Measurements from ENCODE around the gene BACH2.

BACH2 gene

GRCh38 chr6:90078513-90079289, 217.9 kb downstream of the BACH2 start:
- Histone ChIP-seq H3K27me3 (ENCODE audit: insufficient read depth, poor library complexity, severe bottlenecking) (peaks cover 2% of the 10 kb centered on the region), H3K4me3 (replicated peaks; ENCODE audit: insufficient read depth, low read length) (no peak overlapping the region), H3K27ac (replicated peaks) (no peak overlapping the region)
- DNase-seq (ENCODE audit: low read depth in 1 of 2, low spot score in 1 of 2) = peak in 1 of 2 experiments; percentile 35
- TF ChIP-seq REST (IDR thresholded peaks at IDR 0.05; ENCODE audit: insufficient replicate concordance, low read depth) (no peak), POLR2AphosphoS5 (IDR thresholded peaks at IDR 0.05; ENCODE audit: low read depth) (no peak)

- H3K4me3 ChIP-seq (replicated peaks; ENCODE audit: insufficient read depth, low read length) = no peak overlapping the region
- TF ChIP-seq REST (IDR thresholded peaks at IDR 0.05; ENCODE audit: insufficient replicate concordance, low read depth) = no peak
- no peak for TF ChIP-seq POLR2AphosphoS5 (IDR thresholded peaks at IDR 0.05; ENCODE audit: low read depth)
- TF ChIP-seq CTCF (IDR thresholded peaks at IDR 0.05; ENCODE audit: insufficient read depth, low read length) = no peak
- no peak for TF ChIP-seq GABPA (IDR thresholded peaks at IDR 0.05; ENCODE audit: low read depth)
- TF ChIP-seq SPI1 (IDR thresholded peaks at IDR 0.05; ENCODE audit: borderline replicate concordance, low read depth) = no peak
Measured at GRCh38 chr6:90076511-90077415, 219.9 kb downstream of the BACH2 start.

GRCh38 chr6:90074161-90074850, 222.3 kb downstream of the BACH2 start:
- TF ChIP-seq SPI1 (IDR thresholded peaks at IDR 0.05; ENCODE audit: borderline replicate concordance, low read depth) (no peak), GABPA (IDR thresholded peaks at IDR 0.05; ENCODE audit: low read depth) (no peak), POLR2AphosphoS5 (IDR thresholded peaks at IDR 0.05; ENCODE audit: low read depth) (no peak), CTCF (IDR thresholded peaks at IDR 0.05; ENCODE audit: insufficient read depth, low read length) (no peak), REST (IDR thresholded peaks at IDR 0.05; ENCODE audit: insufficient replicate concordance, low read depth) (no peak)
- peaks cover 7% of the 10 kb centered on the region for H3K27me3 ChIP-seq (ENCODE audit: insufficient read depth, poor library complexity, severe bottlenecking)
- no peak for DNase-seq (ENCODE audit: low read depth in 1 of 2, low spot score in 1 of 2)
- H3K27ac ChIP-seq (replicated peaks) = no peak overlapping the region
- H3K4me3 ChIP-seq (replicated peaks; ENCODE audit: insufficient read depth, low read length) = no peak overlapping the region

More at GRCh38 chr6:90076511-90077415, 219.9 kb downstream of the BACH2 start:
- no peak overlapping the region for H3K27ac ChIP-seq (replicated peaks)
- DNase-seq (ENCODE audit: low read depth in 1 of 2, low spot score in 1 of 2) = no peak
- H3K27me3 ChIP-seq (ENCODE audit: insufficient read depth, poor library complexity, severe bottlenecking) = peaks cover 2% of the 10 kb centered on the region
